PC-3 (cell line): Measurements from ENCODE around the gene APBB2.

Experiments
- EZH2 ChIP-seq: fragments of 300-600 bp; sonication (generic); IDR thresholded peaks from one replicate; pipeline ENCODE4 v1.6.1; 2017; ENCODE audit warnings: antibody characterized with exemption, mild to moderate bottlenecking, low read length; ENCODE audit not compliant: unreplicated experiment
- TF ChIP-seq, protein P1 (sequence below): fragments of 300-600 bp; sonication (generic); conservative IDR thresholded peaks from 2 replicates; pipeline ENCODE4 v1.5.1; 2017; ENCODE audit warnings: antibody characterized with exemption, low read depth, mild to moderate bottlenecking, low read length

- TF ChIP-seq, protein P1, sequence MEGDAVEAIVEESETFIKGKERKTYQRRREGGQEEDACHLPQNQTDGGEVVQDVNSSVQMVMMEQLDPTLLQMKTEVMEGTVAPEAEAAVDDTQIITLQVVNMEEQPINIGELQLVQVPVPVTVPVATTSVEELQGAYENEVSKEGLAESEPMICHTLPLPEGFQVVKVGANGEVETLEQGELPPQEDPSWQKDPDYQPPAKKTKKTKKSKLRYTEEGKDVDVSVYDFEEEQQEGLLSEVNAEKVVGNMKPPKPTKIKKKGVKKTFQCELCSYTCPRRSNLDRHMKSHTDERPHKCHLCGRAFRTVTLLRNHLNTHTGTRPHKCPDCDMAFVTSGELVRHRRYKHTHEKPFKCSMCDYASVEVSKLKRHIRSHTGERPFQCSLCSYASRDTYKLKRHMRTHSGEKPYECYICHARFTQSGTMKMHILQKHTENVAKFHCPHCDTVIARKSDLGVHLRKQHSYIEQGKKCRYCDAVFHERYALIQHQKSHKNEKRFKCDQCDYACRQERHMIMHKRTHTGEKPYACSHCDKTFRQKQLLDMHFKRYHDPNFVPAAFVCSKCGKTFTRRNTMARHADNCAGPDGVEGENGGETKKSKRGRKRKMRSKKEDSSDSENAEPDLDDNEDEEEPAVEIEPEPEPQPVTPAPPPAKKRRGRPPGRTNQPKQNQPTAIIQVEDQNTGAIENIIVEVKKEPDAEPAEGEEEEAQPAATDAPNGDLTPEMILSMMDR: no peak
- TF ChIP-seq EZH2: no peak
Measured at GRCh38 chr4:40842725-40843423, 371.5 kb downstream of the APBB2 start.
